ENCODE results near the gene CADPS.

DNA sequence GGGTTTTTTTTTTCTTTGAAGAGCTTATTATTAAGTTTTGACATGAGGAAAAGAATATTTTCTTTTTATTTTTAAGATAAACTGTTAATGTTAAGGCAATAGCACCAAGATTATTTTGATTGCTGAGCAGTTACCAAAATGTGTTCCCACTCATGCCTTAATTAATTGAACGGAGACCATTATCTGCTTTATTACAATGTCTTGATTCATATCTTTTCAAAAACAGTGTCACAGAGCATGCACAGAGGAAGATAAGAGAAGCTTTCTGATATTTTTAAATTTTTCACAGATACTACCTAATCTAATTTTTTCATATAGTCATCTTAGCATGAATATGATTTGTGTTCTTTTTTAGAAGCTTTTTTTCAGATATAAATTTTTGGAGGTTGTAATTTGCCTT lies 395.2 kb downstream of the CADPS start:
- TF ChIP-seq, protein P1, sequence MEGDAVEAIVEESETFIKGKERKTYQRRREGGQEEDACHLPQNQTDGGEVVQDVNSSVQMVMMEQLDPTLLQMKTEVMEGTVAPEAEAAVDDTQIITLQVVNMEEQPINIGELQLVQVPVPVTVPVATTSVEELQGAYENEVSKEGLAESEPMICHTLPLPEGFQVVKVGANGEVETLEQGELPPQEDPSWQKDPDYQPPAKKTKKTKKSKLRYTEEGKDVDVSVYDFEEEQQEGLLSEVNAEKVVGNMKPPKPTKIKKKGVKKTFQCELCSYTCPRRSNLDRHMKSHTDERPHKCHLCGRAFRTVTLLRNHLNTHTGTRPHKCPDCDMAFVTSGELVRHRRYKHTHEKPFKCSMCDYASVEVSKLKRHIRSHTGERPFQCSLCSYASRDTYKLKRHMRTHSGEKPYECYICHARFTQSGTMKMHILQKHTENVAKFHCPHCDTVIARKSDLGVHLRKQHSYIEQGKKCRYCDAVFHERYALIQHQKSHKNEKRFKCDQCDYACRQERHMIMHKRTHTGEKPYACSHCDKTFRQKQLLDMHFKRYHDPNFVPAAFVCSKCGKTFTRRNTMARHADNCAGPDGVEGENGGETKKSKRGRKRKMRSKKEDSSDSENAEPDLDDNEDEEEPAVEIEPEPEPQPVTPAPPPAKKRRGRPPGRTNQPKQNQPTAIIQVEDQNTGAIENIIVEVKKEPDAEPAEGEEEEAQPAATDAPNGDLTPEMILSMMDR (conservative IDR thresholded peaks at IDR 0.05) = no peak
- no peak for TF ChIP-seq ZFX (IDR thresholded peaks at IDR 0.05)
